GM12891 (cell line): ENCODE results near the gene U2AF1L4.

Source experiments
- PAX5 ChIP-seq: IDR thresholded peaks from 2 replicates; pipeline ENCODE4 v1.6.1; 2011; ENCODE audit warnings: low read length, moderate library complexity, mild to moderate bottlenecking; ENCODE audit not compliant: insufficient read depth, severe bottlenecking
- POLR2A ChIP-seq: IDR thresholded peaks from 2 replicates; pipeline ENCODE4 v1.6.1; 2011; ENCODE audit warnings: low read depth, low read length, control low read depth
- POLR2AphosphoS5 ChIP-seq: IDR thresholded peaks from 2 replicates; pipeline ENCODE4 v1.6.1; 2011; ENCODE audit warnings: low read depth, low read length, control low read depth
- TAF1 ChIP-seq: IDR thresholded peaks from 2 replicates; pipeline ENCODE4 v1.6.1; 2011; ENCODE audit warnings: low read depth, low read length, control low read depth

DNA sequence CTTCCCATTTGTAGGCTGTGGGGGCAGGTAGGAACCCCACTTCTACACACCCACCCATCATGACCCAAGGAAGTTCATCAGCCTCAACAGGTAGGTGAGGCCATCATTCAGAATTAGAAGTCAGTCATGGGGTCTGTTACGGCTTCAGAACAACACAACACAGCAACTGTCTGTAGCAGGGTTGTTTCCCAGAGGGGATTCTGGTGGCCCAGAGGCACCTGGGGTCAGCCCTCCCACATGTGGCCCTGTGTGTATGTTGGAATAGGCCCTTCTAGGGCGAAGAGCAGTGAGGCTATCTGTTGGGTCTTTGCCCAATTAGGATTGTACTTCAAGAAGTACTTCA is 6.4 kb downstream of the U2AF1L4 start:
- TF ChIP-seq POLR2AphosphoS5: no peak
- TF ChIP-seq POLR2A: no peak
- TF ChIP-seq PAX5: no peak
- no peak for TF ChIP-seq TAF1
